GM12873 (cell line): Measurements from ENCODE around the gene CCDC120.

Experiments
- CTCF ChIP-seq: IDR thresholded peaks from 2 replicates; pipeline ENCODE4 v1.5.1; 2012; ENCODE audit warnings: low read depth, mild to moderate bottlenecking, moderate library complexity, low read length, control low read depth; ENCODE audit not compliant: insufficient read depth; ENCODE audit errors: missing control alignments

The CCDC120 gene

GRCh38 chrX:49102190-49102589 lies 43.4 kb downstream of the CCDC120 start:
- TF ChIP-seq CTCF, result no peak

GRCh38 chrX:49103637-49104036 lies 44.8 kb downstream of the CCDC120 start:
- TF ChIP-seq CTCF, result no peak

GRCh38 chrX:49106296-49106695 lies 47.5 kb downstream of the CCDC120 start:
- TF ChIP-seq CTCF, result no peak

- TF ChIP-seq CTCF, result peak; percentile 50
Measured at GRCh38 chrX:49106930-49107329, 48.1 kb downstream of the CCDC120 start.

- no peak for TF ChIP-seq CTCF
Measured at GRCh38 chrX:49108641-49109040, 49.8 kb downstream of the CCDC120 start.

- TF ChIP-seq CTCF, result no peak
Measured at GRCh38 chrX:49110417-49110816, 51.6 kb downstream of the CCDC120 start.

- no peak for TF ChIP-seq CTCF
Measured at GRCh38 chrX:49111791-49112190, 53.0 kb downstream of the CCDC120 start.
